ENCODE results near the gene DDX17. TPM values are rescaled to one million over a fixed set of nuclear protein-coding genes. Genes with fewer than 3 reads are reported as not detected.

Gene DDX17
- polyA plus RNA-seq, 5 donors, result 579 to 954 (median 821) TPM

Other genes with a start within 250 kb of the DDX17 start
- 10 to 100 TPM; 32.6 to 47.1 (median 38.9) TPM for gene TMEM184B, start 233.3 kb downstream of the DDX17 start, polyA plus RNA-seq (ENCODE audit: insufficient read depth in 1 of 5, insufficient read length in 5 of 5, low replicate concordance in 1 of 5)
- gene CSNK1E, start 188.9 kb downstream of the DDX17 start, polyA plus RNA-seq (ENCODE audit: insufficient read depth in 1 of 5, insufficient read length in 5 of 5, low replicate concordance in 1 of 5), result 100 to 1,000 TPM; 148 to 201 (median 194) TPM
- under 1 TPM in 1 of 5 donors, not detected in 4; 0.10 TPM for gene KCNJ4, start 51.1 kb downstream of the DDX17 start, polyA plus RNA-seq (ENCODE audit: insufficient read depth in 1 of 5, insufficient read length in 5 of 5, low replicate concordance in 1 of 5)
- 1 to 10 TPM; 6.2 to 9.5 (median 7.2) TPM for gene KDELR3, start 38.2 kb downstream of the DDX17 start, polyA plus RNA-seq (ENCODE audit: insufficient read depth in 1 of 5, insufficient read length in 5 of 5, low replicate concordance in 1 of 5)
- 1 to 10 TPM; 2.7 to 5.6 (median 3.6) TPM for gene DMC1, start 63.9 kb upstream of the DDX17 start, polyA plus RNA-seq (ENCODE audit: insufficient read depth in 1 of 5, insufficient read length in 5 of 5, low replicate concordance in 1 of 5)
- gene FAM227A, start 150.1 kb upstream of the DDX17 start, polyA plus RNA-seq (ENCODE audit: insufficient read depth in 1 of 5, insufficient read length in 5 of 5, low replicate concordance in 1 of 5), result 1 to 10 TPM; 4.5 to 7.1 (median 5.6) TPM
- 10 to 100 TPM; 44.9 to 59.3 (median 56.3) TPM for gene CBY1, start 150.3 kb upstream of the DDX17 start, polyA plus RNA-seq (ENCODE audit: insufficient read depth in 1 of 5, insufficient read length in 5 of 5, low replicate concordance in 1 of 5)
- gene TOMM22, start 175.6 kb upstream of the DDX17 start, polyA plus RNA-seq (ENCODE audit: insufficient read depth in 1 of 5, insufficient read length in 5 of 5, low replicate concordance in 1 of 5), result 10 to 100 TPM; 84.8 to 92.2 (median 86.0) TPM
- 10 to 100 TPM; 46.3 to 55.6 (median 47.7) TPM for gene JOSD1, start 194.6 kb upstream of the DDX17 start, polyA plus RNA-seq (ENCODE audit: insufficient read depth in 1 of 5, insufficient read length in 5 of 5, low replicate concordance in 1 of 5)
- gene GTPBP1, start 199.6 kb upstream of the DDX17 start, polyA plus RNA-seq (ENCODE audit: insufficient read depth in 1 of 5, insufficient read length in 5 of 5, low replicate concordance in 1 of 5), result 10 to 100 TPM; 36.0 to 45.8 (median 40.5) TPM
- gene SUN2, start 249.7 kb upstream of the DDX17 start, polyA plus RNA-seq (ENCODE audit: insufficient read depth in 1 of 5, insufficient read length in 5 of 5, low replicate concordance in 1 of 5), result 10 to 100 TPM; 50.9 to 71.6 (median 62.2) TPM